Endothelial cell of umbilical vein (primary cell): ENCODE data around the gene SELENOM.

Source experiments
- CTCF ChIP-seq, 2 donors: IDR thresholded peaks; 1 replicate in 1 of 2; 2 replicates in 1 of 2; pipeline ENCODE4 v1.5.1; 2011; ENCODE audit warnings: low read length in 2 of 2, mild to moderate bottlenecking in 2 of 2, moderate library complexity in 2 of 2, control low read depth in 1 of 2, inconsistent platforms in 1 of 2, low read depth in 1 of 2; ENCODE audit not compliant: insufficient read depth in 1 of 2; ENCODE audit errors: extremely low read depth in 1 of 2
- EZH2 ChIP-seq: IDR thresholded peaks from 2 replicates; pipeline ENCODE4 v1.6.1; 2012; ENCODE audit warnings: borderline replicate concordance, low read depth, mild to moderate bottlenecking, moderate library complexity, low read length, inconsistent platforms; ENCODE audit not compliant: severe bottlenecking
- JUN ChIP-seq: IDR thresholded peaks from 2 replicates; pipeline ENCODE4 v1.6.1; 2011; ENCODE audit warnings: borderline replicate concordance, low read depth; ENCODE audit not compliant: insufficient read length, insufficient read depth
- MAX ChIP-seq: IDR thresholded peaks from 2 replicates; pipeline ENCODE4 v1.6.1; 2011; ENCODE audit not compliant: insufficient read depth, insufficient read length
- POLR2A ChIP-seq: IDR thresholded peaks from 2 replicates; pipeline ENCODE4 v1.6.1; 2012; ENCODE audit warnings: low read depth, mild to moderate bottlenecking, control low read depth, low read length
- POLR2AphosphoS5 ChIP-seq: IDR thresholded peaks from 2 replicates; pipeline ENCODE4 v1.6.1; 2012; ENCODE audit warnings: low read depth, mild to moderate bottlenecking, control low read depth, low read length, moderate library complexity; ENCODE audit not compliant: insufficient read depth

GRCh38 chr22:31153357-31153756 lies 46.0 kb upstream of the SELENOM start:
- TF ChIP-seq POLR2A: no peak
- no peak for TF ChIP-seq MAX
- TF ChIP-seq EZH2: no peak
- no peak for TF ChIP-seq CTCF (IDR thresholded peaks at IDR 0.05; ENCODE audit: extremely low read depth in 1 of 2, insufficient read depth in 1 of 2, low read depth in 1 of 2, low read length in 2 of 2)
- TF ChIP-seq POLR2AphosphoS5: no peak
- TF ChIP-seq JUN: no peak
